Measurements from ENCODE around the gene ABI3.

ABI3 gene

DNA sequence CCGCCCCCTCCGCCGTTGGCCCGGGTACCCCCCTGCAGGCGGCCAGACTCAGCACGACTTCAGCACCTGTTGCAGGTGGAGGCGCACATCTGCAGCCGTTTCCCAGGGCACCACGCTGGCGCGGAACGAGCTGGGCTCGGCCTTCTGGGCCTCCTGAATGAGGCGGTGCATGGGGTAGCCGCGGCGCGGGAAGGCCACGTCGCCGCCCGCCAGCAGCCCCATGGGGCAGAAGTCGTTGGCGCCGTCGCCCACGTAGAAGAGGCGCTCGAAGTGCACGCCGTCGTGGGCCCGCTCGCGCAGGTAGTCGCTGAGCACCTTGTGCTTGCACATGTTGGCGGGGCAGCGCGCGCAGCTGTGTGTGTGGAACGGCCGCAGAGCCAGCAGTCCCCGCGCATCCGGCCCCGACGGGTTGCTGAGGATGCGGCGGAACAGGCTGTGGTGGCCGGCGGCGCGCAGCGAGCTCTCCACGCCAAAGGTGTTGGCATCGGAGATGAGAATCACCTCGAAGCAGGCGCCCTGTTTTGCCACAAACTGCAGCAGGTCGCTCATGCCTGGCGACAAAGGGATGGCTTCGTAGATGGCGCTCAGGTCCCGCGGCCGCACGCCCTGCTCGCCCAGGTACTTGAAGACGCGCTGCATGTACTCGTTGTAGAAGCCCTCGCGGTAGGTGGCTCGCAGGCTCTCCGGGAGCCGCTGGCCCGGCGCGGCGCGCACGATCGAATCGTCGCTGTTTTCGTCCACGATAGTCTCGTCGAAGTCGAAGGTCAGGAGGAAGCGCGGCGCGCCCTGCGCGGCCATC is 13.9 kb downstream of the ABI3 start:
- H2AFZ ChIP-seq (ENCODE audit: low read depth, low read length) = no peak overlapping the region
- H4K20me1 ChIP-seq (ENCODE audit: insufficient read depth, low read length) = no peaks in the 10 kb centered on the region
- H3K36me3 ChIP-seq (replicated peaks; ENCODE audit: low read depth, low read length) = peaks cover 6% of the 10 kb centered on the region
- H3K4me2 ChIP-seq (ENCODE audit: low read length) = no peak overlapping the region
- H3K79me2 ChIP-seq (ENCODE audit: low read length) = no peaks in the 10 kb centered on the region
- H3K9me3 ChIP-seq (ENCODE audit: insufficient read depth, low read length) = no peaks in the 10 kb centered on the region
- H3K4me1 ChIP-seq (ENCODE audit: low read length) = peaks cover 11% of the 10 kb centered on the region
- no peak overlapping the region for H3K9ac ChIP-seq (ENCODE audit: low read length)
- no peaks in the 10 kb centered on the region for H3K27me3 ChIP-seq (ENCODE audit: low read depth, low read length)
- no peak overlapping the region for H3K27ac ChIP-seq (ENCODE audit: low read length)
- TF ChIP-seq, protein P1, sequence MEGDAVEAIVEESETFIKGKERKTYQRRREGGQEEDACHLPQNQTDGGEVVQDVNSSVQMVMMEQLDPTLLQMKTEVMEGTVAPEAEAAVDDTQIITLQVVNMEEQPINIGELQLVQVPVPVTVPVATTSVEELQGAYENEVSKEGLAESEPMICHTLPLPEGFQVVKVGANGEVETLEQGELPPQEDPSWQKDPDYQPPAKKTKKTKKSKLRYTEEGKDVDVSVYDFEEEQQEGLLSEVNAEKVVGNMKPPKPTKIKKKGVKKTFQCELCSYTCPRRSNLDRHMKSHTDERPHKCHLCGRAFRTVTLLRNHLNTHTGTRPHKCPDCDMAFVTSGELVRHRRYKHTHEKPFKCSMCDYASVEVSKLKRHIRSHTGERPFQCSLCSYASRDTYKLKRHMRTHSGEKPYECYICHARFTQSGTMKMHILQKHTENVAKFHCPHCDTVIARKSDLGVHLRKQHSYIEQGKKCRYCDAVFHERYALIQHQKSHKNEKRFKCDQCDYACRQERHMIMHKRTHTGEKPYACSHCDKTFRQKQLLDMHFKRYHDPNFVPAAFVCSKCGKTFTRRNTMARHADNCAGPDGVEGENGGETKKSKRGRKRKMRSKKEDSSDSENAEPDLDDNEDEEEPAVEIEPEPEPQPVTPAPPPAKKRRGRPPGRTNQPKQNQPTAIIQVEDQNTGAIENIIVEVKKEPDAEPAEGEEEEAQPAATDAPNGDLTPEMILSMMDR (IDR thresholded peaks at IDR 0.05; ENCODE audit: low read depth, low read length) = no peak
- TF ChIP-seq EZH2phosphoT487 (IDR thresholded peaks at IDR 0.05; ENCODE audit: low read depth) = no peak
- H3K4me3 ChIP-seq (ENCODE audit: low read length) = no peak overlapping the region

DNA sequence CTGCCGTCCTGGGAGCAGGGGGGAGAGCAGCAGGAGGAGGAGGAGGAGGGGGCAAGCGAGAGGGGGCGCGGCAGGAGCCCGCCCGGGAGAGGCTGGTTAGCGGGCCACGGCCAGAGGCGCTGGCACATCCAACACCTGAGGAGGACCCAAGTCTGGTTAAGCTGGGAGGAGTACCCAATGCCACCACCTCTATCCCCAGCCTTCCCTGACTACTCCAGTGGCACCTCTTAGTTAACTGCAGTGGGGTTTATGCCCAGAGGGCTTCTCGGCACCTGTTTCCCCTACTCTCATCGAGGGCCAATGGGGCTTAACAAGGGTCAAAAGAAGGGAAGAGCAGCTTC is 14.5 kb downstream of the ABI3 start:
- Histone ChIP-seq H3K79me2 (ENCODE audit: low read length) (no peaks in the 10 kb centered on the region), H3K4me2 (ENCODE audit: low read length) (no peak overlapping the region), H3K9ac (ENCODE audit: low read length) (no peak overlapping the region), H3K4me1 (ENCODE audit: low read length) (peaks cover 6% of the 10 kb centered on the region; the same call in 1 of the 2 replicates), H2AFZ (ENCODE audit: low read depth, low read length) (no peak overlapping the region), H3K27ac (ENCODE audit: low read length) (no peak overlapping the region), H3K4me3 (ENCODE audit: low read length) (no peak overlapping the region), H4K20me1 (ENCODE audit: insufficient read depth, low read length) (no peaks in the 10 kb centered on the region), H3K27me3 (ENCODE audit: low read depth, low read length) (no peaks in the 10 kb centered on the region), H3K36me3 (replicated peaks; ENCODE audit: low read depth, low read length) (peaks cover 6% of the 10 kb centered on the region), H3K9me3 (ENCODE audit: insufficient read depth, low read length) (no peaks in the 10 kb centered on the region)
- no peak for TF ChIP-seq EZH2phosphoT487 (IDR thresholded peaks at IDR 0.05; ENCODE audit: low read depth)
- TF ChIP-seq, protein P1 (IDR thresholded peaks at IDR 0.05; ENCODE audit: low read depth, low read length) = no peak

DNA sequence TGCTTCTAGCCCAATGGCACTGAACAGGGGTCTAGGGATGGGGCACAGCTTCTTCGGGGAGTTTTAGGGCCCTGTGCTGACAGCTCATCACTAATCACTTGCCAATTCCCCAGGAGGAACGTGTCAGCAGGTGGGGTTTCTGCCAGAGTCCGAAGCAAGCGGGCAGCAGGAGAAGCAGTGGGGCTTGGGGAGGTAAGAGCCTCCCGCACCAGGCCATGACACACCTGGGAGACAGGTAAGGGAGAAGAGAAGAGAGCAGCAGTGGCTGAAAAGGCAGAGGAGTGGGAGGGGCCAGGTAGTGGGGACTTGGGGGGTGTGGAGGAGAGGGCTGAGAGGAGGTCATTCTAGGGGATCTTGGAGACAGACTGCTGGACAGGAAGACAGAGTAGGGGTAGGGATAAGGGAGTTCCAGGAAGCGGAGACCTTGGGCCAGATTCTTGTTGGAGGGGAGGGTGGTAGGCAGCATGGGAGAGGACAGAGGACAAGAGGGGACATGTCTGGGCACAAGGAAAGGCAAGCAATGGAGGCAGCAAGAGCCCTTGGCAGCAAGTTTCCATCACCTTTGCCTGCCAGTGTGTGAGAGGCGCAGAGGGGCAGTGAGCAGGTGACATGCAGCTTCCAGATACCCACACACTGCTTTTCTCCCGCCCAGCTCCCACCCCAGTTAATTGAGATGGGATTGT is 15.2 kb downstream of the ABI3 start:
- Histone ChIP-seq H4K20me1 (ENCODE audit: insufficient read depth, low read length) (no peaks in the 10 kb centered on the region), H3K79me2 (ENCODE audit: low read length) (no peaks in the 10 kb centered on the region), H3K36me3 (replicated peaks; ENCODE audit: low read depth, low read length) (peaks cover 3% of the 10 kb centered on the region), H3K9ac (ENCODE audit: low read length) (no peak overlapping the region), H3K27ac (ENCODE audit: low read length) (no peak overlapping the region), H3K9me3 (ENCODE audit: insufficient read depth, low read length) (no peaks in the 10 kb centered on the region), H3K4me2 (ENCODE audit: low read length) (no peak overlapping the region), H3K4me3 (ENCODE audit: low read length) (no peak overlapping the region), H3K27me3 (ENCODE audit: low read depth, low read length) (no peaks in the 10 kb centered on the region), H2AFZ (ENCODE audit: low read depth, low read length) (no peak overlapping the region), H3K4me1 (ENCODE audit: low read length) (peaks cover 8% of the 10 kb centered on the region; the same call in 1 of the 2 replicates)
- TF ChIP-seq, protein P1 (IDR thresholded peaks at IDR 0.05; ENCODE audit: low read depth, low read length) = no peak
- TF ChIP-seq EZH2phosphoT487 (IDR thresholded peaks at IDR 0.05; ENCODE audit: low read depth) = no peak

DNA sequence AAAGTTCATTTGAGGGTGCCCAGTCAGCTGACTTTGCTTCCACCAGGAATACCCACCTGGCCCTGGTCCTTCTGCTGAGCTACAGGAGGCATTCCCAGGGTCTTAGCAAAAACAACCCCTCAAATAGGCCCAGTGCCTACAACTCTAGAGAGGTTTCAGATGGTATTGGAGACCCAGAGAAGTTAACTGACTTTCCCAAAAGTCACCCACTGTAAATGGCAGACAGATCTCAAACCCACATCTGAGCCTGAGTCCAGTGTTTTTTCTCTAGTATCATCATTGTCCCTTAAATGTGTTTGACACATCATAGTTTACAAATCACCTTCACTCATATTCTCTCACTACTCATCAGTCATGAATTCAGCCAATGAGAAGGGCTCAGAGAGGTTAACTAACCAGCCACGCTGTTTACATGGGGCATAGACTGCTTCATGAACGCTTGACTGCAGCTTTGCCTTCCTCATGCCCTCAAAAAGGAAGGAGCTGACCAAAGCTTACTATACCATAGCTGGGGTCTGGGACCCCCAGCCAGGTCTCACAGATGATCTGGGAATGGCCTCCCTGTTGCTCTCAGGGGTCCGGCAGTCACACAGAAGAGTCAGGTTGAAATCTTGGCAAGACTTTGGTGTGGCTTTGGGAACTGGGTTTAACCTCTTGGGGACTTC is 16.4 kb downstream of the ABI3 start:
- H3K4me1 ChIP-seq (ENCODE audit: low read length) = peaks cover 8% of the 10 kb centered on the region; the same call in 1 of the 2 replicates
- H3K27ac ChIP-seq (ENCODE audit: low read length) = no peak overlapping the region
- no peak overlapping the region for H3K9ac ChIP-seq (ENCODE audit: low read length)
- H3K9me3 ChIP-seq (ENCODE audit: insufficient read depth, low read length) = no peaks in the 10 kb centered on the region
- no peak overlapping the region for H3K4me2 ChIP-seq (ENCODE audit: low read length)
- H3K36me3 ChIP-seq (replicated peaks; ENCODE audit: low read depth, low read length) = peaks cover 3% of the 10 kb centered on the region
- no peaks in the 10 kb centered on the region for H4K20me1 ChIP-seq (ENCODE audit: insufficient read depth, low read length)
- no peak overlapping the region for H3K4me3 ChIP-seq (ENCODE audit: low read length)
- H3K79me2 ChIP-seq (ENCODE audit: low read length) = no peaks in the 10 kb centered on the region
- no peak overlapping the region for H2AFZ ChIP-seq (ENCODE audit: low read depth, low read length)
- peaks cover 4% of the 10 kb centered on the region for H3K27me3 ChIP-seq (ENCODE audit: low read depth, low read length)
- TF ChIP-seq EZH2phosphoT487 (IDR thresholded peaks at IDR 0.05; ENCODE audit: low read depth) = no peak
- TF ChIP-seq, protein P1 (IDR thresholded peaks at IDR 0.05; ENCODE audit: low read depth, low read length) = no peak
